ENCODE results near the gene DAZAP2. TPM values are rescaled to one million over a fixed set of nuclear protein-coding genes. Genes with fewer than 3 reads are reported as not detected.

Gene DAZAP2, protein sequence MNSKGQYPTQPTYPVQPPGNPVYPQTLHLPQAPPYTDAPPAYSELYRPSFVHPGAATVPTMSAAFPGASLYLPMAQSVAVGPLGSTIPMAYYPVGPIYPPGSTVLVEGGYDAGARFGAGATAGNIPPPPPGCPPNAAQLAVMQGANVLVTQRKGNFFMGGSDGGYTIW
- total RNA-seq (2012; rRNA removed) = 62.2 and 77.2 TPM in 2 replicates
- 202 and 316 TPM in 2 replicates for polyA plus RNA-seq (2012; rRNA removed)
- polyA plus RNA-seq (2012; cell fraction: cytosol; rRNA removed) = 40.8 and 243 TPM in 2 replicates
- 114 and 133 TPM in 2 replicates for polyA plus RNA-seq (2012; cell fraction: nucleus; rRNA removed; ENCODE audit: low replicate concordance)
- percentile 59 among the genes with signal in this experiment for Bru-seq, nascent RNA
- percentile 84 among the genes with signal in this experiment for BruChase-seq, experiment 1, labeled RNA remaining after a 6-hour chase
- BruChase-seq, experiment 2, labeled RNA remaining after a 2-hour chase = percentile 66 among the genes with signal in this experiment
- long read RNA-seq, transcript DAZAP2-201 (4 exons, 2,598 nt) = major isoform, 135 of 170 reads
- long read RNA-seq, transcript DAZAP2-214 (2 exons, 3,664 nt) = minor isoform, 5 of 170 reads
- long read RNA-seq, partial matches to known transcripts = 16 of 170 reads
- long read RNA-seq, other reads (novel, unspliced or antisense) = 10 of 170 reads

DNA sequence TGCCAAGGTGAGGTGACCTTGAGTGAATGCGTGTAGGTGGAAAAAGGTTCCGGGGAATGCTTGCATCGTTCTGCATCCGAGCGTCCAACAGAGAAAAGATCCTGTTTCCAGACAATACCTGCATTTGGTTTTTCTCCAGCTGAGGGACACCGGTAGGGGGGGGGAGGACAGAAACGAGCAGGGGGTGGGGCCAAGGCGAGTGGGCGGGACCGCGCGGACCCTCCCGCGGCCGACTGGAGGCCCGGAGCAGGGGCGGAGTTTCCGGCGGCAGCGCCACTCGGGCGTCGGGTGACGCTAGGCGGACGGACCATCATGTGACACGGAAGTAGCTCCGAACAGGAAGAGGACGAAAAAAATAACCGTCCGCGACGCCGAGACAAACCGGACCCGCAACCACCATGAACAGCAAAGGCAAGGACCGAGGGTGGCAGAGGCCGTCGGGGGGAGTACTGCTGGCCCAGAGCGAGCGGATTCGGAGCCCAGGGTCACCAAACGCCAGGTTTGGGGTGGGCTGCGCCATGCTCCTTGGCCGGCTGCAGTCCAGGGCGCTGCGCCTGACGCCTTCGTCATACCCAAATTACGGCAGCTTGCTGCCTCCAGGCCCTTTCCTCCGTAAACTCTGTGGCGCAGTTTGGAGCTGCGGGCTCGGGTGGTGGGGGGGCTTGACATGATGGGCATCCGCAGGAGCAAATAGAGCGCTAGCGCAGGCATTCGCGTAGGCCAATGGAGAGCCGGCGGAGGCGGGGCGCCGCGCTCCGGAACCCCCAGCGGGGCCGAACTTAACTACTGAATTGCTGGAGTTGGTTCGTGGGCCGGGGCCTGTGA is at the start of gene DAZAP2:
DAZAP2 (plus strand) TSS at position 317 of the 825 bp plus-strand sequence; CDS start at position 399, 82 bp downstream.
- Histone ChIP-seq H3K27me3 (ENCODE audit: control insufficient read depth, insufficient read depth, low read length) (no peaks in the 10 kb centered on the region), H3K9me1 (ENCODE audit: insufficient read depth, low read length) (peaks cover 16% of the 10 kb centered on the region), H2BK20ac (ENCODE audit: low read depth, low read length) (no peak within 1 kb of the TSS; the same call in 1 of the 2 replicates), H3K4ac (ENCODE audit: low read depth, low read length) (peak within 1 kb of the TSS; percentile 99), H3K18ac (ENCODE audit: low read depth, low read length) (peak within 1 kb of the TSS; percentile 83), H3K27ac (ENCODE audit: insufficient read depth, low read length) (peak within 1 kb of the TSS; percentile 96), H3K9me3 (ENCODE audit: control insufficient read depth, insufficient read depth, low read length) (no peaks in the 10 kb centered on the region), H3K36me3 (ENCODE audit: control insufficient read depth, insufficient read depth, low read length) (peaks cover 22% of the 10 kb centered on the region), H3K9ac (ENCODE audit: low read depth, low read length) (peak within 1 kb of the TSS; percentile 99), H4K5ac (ENCODE audit: low read depth, low read length) (peak within 1 kb of the TSS; percentile 95), H4K20me1 (ENCODE audit: insufficient read depth, low read length) (peaks cover 9% of the 10 kb centered on the region; the same call in 1 of the 2 replicates), H4K91ac (ENCODE audit: insufficient read depth, low read depth, low read length) (peak within 1 kb of the TSS; percentile 99), H2AK9ac (replicated peaks; ENCODE audit: low read depth, low read length, poor library complexity) (peak within 1 kb of the TSS; percentile 98), H3K23ac (ENCODE audit: low read depth, low read length) (peak within 1 kb of the TSS; percentile 99), H3K4me3 (ENCODE audit: insufficient read depth, low read depth, low read length) (peak within 1 kb of the TSS; percentile 83), H3K14ac (replicated peaks; ENCODE audit: low read depth, low read length) (peak within 1 kb of the TSS; percentile 97), H3K4me1 (ENCODE audit: control insufficient read depth, insufficient read depth, low read length) (peaks cover 8% of the 10 kb centered on the region), H3K79me1 (ENCODE audit: low read depth in 1 of 2, low read length in 2 of 2) (peaks cover 21 to 49% of the 10 kb centered on the region in 2 experiments), H2AK5ac (ENCODE audit: low read depth, low read length) (peak within 1 kb of the TSS; percentile 98), H2BK5ac (ENCODE audit: low read depth, low read length, poor library complexity, severe bottlenecking) (peak within 1 kb of the TSS; percentile 97), H2AFZ (replicated peaks; ENCODE audit: low read length, poor library complexity) (peak within 1 kb of the TSS; percentile 96), H4K8ac (ENCODE audit: low read depth in 2 of 2, low read length in 2 of 2) (peak within 1 kb of the TSS; percentile 97), H3K4me2 (ENCODE audit: low read depth, low read length) (peak within 1 kb of the TSS; percentile 100), H2BK15ac (ENCODE audit: low read depth, low read length) (no peak within 1 kb of the TSS; the same call in 2 of the 3 replicates), H3K56ac (ENCODE audit: extremely low read depth, insufficient read depth, low read length) (peak within 1 kb of the TSS; percentile 97), H2BK120ac (ENCODE audit: low read depth, low read length) (peak within 1 kb of the TSS; percentile 60; the same call in 1 of the 2 replicates)
- ChIA-PET POLR2A (ENCODE audit: unreplicated experiment) (interaction anchor here (0.9 to 1.3 kb wide), 4 partner anchors 14 to 156 kb away, joined by 3 to 5 read pairs (median 4); partner anchors contain the start of genes CSRNP2 and POU6F1), CTCF (interaction anchor here (0.8 kb wide), 2 partner anchors 14 to 103 kb away, joined by 3 read pairs; no protein-coding TSS in a partner anchor)
- WGBS, 2 experiments (ENCODE audit: extremely low coverage in 2 of 2, insufficient read length in 1 of 2) = 0% methylated on average over 32 of the region's 70 CpGs; no CpG with 5 or more reads in 1 of the 2 experiments
- ATAC-seq (ENCODE audit: low read depth) = peak; percentile 96
- in situ Hi-C loops (cut with MboI; ENCODE audit: low sequenced_read_pairs) = no loop called here
- peak; percentile 94 for DNase-seq
- no peak for TF ChIP-seq BHLHE40 (IDR thresholded peaks at IDR 0.05; ENCODE audit: low read depth, low read length)
- TF ChIP-seq, protein P1, sequence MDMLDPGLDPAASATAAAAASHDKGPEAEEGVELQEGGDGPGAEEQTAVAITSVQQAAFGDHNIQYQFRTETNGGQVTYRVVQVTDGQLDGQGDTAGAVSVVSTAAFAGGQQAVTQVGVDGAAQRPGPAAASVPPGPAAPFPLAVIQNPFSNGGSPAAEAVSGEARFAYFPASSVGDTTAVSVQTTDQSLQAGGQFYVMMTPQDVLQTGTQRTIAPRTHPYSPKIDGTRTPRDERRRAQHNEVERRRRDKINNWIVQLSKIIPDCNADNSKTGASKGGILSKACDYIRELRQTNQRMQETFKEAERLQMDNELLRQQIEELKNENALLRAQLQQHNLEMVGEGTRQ (IDR thresholded peaks at IDR 0.05; ENCODE audit: low read depth, low read length) = peak; percentile 96
- peak; percentile 84; the same call in 1 of the 2 replicates for TF ChIP-seq FOS (IDR thresholded peaks at IDR 0.05; ENCODE audit: low read depth, low read length)
- TF ChIP-seq MAZ (IDR thresholded peaks at IDR 0.05; ENCODE audit: borderline replicate concordance, low read depth, low read length) = peak; percentile 92
- 0 out of 2 replicates have a peak, but pooled peaks have one; percentile 12 for TF ChIP-seq MXI1 (IDR thresholded peaks at IDR 0.05; ENCODE audit: borderline replicate concordance, low read depth, low read length)
- TF ChIP-seq POLR2A (IDR thresholded peaks at IDR 0.05; ENCODE audit: low read depth, low read length) = peak; percentile 95
- TF ChIP-seq MAFK (IDR thresholded peaks at IDR 0.05; ENCODE audit: low read depth, low read length) = no peak
- TF ChIP-seq NFE2L2 (IDR thresholded peaks at IDR 0.05; ENCODE audit: low read depth, low read length) = no peak
- 0 out of 2 replicates have a peak, but pooled peaks have one; percentile 2 for TF ChIP-seq SMC3 (IDR thresholded peaks at IDR 0.05; ENCODE audit: low read depth, low read length)
- no TSS peak for BruUV-seq (replicated peaks)
- intact Hi-C loops (cut with micrococcal nuclease) = loop anchor here (2.0 to 5.0 kb wide), 2 partner anchors 66 to 156 kb away; partner anchors contain the start of genes CSRNP2 and TFCP2
- dilution Hi-C loops (cut with HindIII; ENCODE audit: low sequenced_read_pairs, unreplicated experiment) = no loop called here
